Ishikawa (cell line): ENCODE results near the gene TRIOBP.

ENCODE experiments used
- CEBPB ChIP-seq: IDR thresholded peaks from 2 replicates; pipeline ENCODE4 v1.6.1; 2012
- EGR1 ChIP-seq: IDR thresholded peaks from 2 replicates; pipeline ENCODE4 v1.6.1; 2012
- NFIC ChIP-seq: IDR thresholded peaks from 2 replicates; pipeline ENCODE4 v1.6.1; 2012
- RAD21 ChIP-seq: IDR thresholded peaks from 2 replicates; pipeline ENCODE4 v1.6.1; 2012; ENCODE audit warnings: low read depth
- TAF1 ChIP-seq: IDR thresholded peaks from 2 replicates; pipeline ENCODE4 v1.6.1; 2012; ENCODE audit warnings: low read depth, mild to moderate bottlenecking
- YY1 ChIP-seq: IDR thresholded peaks from 2 replicates; pipeline ENCODE4 v1.6.1; 2012; ENCODE audit warnings: low read depth
- TF ChIP-seq, protein P1 (sequence below): IDR thresholded peaks from 2 replicates; pipeline ENCODE4 v1.6.1; 2012; ENCODE audit warnings: low read depth, mild to moderate bottlenecking
- TF ChIP-seq, protein P2 (sequence below): IDR thresholded peaks from 2 replicates; pipeline ENCODE4 v1.6.1; 2012
- TF ChIP-seq, protein P3 (sequence below): IDR thresholded peaks from 2 replicates; pipeline ENCODE4 v1.6.1; 2012

DNA sequence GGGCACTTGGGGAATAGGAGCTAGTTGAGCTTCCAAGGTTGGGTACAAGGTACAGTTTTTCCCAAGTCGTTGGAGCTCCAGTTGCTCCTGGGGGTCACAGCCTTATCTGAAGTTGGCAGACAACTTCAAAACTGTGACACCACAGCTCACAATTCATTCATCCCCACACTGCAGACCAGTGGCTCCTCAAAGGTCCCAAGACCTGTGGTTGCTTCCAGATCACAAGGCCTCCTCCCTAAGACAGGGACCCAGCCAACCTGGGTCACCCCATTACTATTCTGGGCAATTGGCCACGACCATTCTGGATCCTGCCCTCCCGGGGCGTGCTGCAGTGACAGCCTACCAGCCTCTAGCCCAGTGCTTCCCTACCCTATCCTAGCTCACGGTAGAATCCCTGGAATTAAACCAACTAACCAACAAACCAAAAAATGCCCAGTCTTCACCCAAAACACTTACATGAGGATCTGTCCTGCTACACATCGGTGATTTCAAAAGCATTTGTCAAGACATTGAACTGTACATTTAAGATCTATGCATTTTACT lies 39.2 kb upstream of the TRIOBP start:
- TF ChIP-seq CEBPB (no peak), RAD21 (no peak), EGR1 (no peak), TAF1 (no peak), NFIC (no peak), YY1 (no peak)
- TF ChIP-seq, protein P1, sequence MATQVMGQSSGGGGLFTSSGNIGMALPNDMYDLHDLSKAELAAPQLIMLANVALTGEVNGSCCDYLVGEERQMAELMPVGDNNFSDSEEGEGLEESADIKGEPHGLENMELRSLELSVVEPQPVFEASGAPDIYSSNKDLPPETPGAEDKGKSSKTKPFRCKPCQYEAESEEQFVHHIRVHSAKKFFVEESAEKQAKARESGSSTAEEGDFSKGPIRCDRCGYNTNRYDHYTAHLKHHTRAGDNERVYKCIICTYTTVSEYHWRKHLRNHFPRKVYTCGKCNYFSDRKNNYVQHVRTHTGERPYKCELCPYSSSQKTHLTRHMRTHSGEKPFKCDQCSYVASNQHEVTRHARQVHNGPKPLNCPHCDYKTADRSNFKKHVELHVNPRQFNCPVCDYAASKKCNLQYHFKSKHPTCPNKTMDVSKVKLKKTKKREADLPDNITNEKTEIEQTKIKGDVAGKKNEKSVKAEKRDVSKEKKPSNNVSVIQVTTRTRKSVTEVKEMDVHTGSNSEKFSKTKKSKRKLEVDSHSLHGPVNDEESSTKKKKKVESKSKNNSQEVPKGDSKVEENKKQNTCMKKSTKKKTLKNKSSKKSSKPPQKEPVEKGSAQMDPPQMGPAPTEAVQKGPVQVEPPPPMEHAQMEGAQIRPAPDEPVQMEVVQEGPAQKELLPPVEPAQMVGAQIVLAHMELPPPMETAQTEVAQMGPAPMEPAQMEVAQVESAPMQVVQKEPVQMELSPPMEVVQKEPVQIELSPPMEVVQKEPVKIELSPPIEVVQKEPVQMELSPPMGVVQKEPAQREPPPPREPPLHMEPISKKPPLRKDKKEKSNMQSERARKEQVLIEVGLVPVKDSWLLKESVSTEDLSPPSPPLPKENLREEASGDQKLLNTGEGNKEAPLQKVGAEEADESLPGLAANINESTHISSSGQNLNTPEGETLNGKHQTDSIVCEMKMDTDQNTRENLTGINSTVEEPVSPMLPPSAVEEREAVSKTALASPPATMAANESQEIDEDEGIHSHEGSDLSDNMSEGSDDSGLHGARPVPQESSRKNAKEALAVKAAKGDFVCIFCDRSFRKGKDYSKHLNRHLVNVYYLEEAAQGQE, result no peak
- TF ChIP-seq, protein P2, sequence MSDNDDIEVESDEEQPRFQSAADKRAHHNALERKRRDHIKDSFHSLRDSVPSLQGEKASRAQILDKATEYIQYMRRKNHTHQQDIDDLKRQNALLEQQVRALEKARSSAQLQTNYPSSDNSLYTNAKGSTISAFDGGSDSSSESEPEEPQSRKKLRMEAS, result no peak
- TF ChIP-seq, protein P3, sequence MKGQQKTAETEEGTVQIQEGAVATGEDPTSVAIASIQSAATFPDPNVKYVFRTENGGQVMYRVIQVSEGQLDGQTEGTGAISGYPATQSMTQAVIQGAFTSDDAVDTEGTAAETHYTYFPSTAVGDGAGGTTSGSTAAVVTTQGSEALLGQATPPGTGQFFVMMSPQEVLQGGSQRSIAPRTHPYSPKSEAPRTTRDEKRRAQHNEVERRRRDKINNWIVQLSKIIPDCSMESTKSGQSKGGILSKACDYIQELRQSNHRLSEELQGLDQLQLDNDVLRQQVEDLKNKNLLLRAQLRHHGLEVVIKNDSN, result no peak
